Fibroblast of pulmonary artery (primary cell): ENCODE measurements around the gene USP10.

Experiments
- DNase-seq: peaks from one replicate; pipeline ENCODE4 v3.0.0-alpha.2; 2010; ENCODE audit warnings: low read depth
- H3K4me3 ChIP-seq: replicated peaks from 2 replicates; pipeline ENCODE4 v1.5.1; 2011; ENCODE audit warnings: low read depth, mild to moderate bottlenecking, control low read depth, low read length, moderate library complexity
- CTCF ChIP-seq: IDR thresholded peaks from 2 replicates; pipeline ENCODE4 v1.5.1; 2011; ENCODE audit warnings: mild to moderate bottlenecking, control low read depth, low read length, inconsistent platforms; ENCODE audit errors: missing control alignments

USP10 gene

GRCh38 chr16:84820305-84820684, 120.5 kb downstream of the USP10 start:
- peak overlapping the region; percentile 67 for H3K4me3 ChIP-seq
- DNase-seq, result no peak
- no peak for TF ChIP-seq CTCF

- H3K4me3 ChIP-seq, result peak overlapping the region; percentile 67
- TF ChIP-seq CTCF, result no peak
- no peak for DNase-seq
Observed at GRCh38 chr16:84820771-84821170, 121.0 kb downstream of the USP10 start.

GRCh38 chr16:84821179-84821578, 121.4 kb downstream of the USP10 start:
- peak overlapping the region; percentile 67 for H3K4me3 ChIP-seq
- no peak for DNase-seq
- no peak for TF ChIP-seq CTCF

GRCh38 chr16:84821728-84822689, 122.2 kb downstream of the USP10 start:
- peak; percentile 67 for DNase-seq
- H3K4me3 ChIP-seq, result peak overlapping the region; percentile 67
- no peak for TF ChIP-seq CTCF

- no peak for TF ChIP-seq CTCF
- no peak overlapping the region for H3K4me3 ChIP-seq
- DNase-seq, result no peak
Observed at GRCh38 chr16:84822990-84823389, 123.2 kb downstream of the USP10 start.

- no peak for TF ChIP-seq CTCF
Observed at GRCh38 chr16:84823484-84823883, 123.7 kb downstream of the USP10 start.

More at GRCh38 chr16:84823484-84823883, 123.7 kb downstream of the USP10 start:
- no peak overlapping the region for H3K4me3 ChIP-seq
- DNase-seq, result peak; percentile 84
